ENCODE measurements around the gene SSTR3.
"Not testable (repeated sequence)": the region's sequence is repeated elsewhere in the genome, so short reads cannot be mapped to it uniquely, and the experiment has no call there.

The SSTR3 gene

DNA sequence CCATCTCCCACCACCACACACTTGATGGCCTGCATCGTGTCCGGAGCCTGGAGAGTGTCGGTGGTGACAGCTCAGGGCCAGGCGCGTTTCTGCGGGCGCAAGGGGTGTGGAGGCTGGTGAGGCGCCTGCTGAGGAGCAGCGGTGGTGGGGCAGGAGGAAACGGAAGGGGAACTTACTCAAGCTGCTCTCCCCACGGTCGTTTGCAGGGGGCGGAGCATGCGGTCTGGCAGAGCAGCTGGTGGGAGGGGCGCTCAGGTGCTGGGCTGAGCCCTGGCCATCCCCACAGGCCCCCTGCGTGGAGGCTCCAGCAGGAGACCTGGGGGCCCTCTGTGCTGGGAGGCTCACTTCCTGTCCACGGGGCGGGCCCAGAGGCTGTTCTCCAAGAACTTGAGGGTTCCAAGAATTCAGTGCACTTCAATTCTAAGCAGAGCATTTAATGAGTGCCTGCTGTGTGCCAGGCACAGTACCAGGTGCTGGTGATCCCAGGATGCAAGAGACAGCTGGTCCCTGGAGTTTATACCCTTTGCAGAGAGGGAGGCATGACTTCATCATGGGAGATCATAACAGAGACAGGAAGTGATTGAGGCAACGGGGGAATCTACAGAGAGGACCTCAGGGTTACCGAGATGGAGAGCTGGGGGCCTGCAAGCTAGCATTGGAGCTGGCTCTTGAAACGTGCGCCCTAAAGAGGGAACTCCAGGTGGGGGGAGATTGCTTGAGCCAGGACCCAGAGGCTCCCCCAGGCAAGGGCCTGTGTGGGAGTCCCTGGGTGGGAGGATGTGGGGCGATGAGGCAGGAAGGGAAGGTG is 32.0 kb upstream of the SSTR3 start, which contains the start of gene RAC2:
TSS of gene RAC2 (minus strand) at position 156 of the 808 bp plus-strand sequence. CDS start at position 35, 121 bp downstream.
- peak within 1 kb of the TSS; percentile 80 for H3K4me3 ChIP-seq (ENCODE audit: low read length)
- peak; percentile 92 for DNase-seq (ENCODE audit: low read depth, low spot score)

DNA sequence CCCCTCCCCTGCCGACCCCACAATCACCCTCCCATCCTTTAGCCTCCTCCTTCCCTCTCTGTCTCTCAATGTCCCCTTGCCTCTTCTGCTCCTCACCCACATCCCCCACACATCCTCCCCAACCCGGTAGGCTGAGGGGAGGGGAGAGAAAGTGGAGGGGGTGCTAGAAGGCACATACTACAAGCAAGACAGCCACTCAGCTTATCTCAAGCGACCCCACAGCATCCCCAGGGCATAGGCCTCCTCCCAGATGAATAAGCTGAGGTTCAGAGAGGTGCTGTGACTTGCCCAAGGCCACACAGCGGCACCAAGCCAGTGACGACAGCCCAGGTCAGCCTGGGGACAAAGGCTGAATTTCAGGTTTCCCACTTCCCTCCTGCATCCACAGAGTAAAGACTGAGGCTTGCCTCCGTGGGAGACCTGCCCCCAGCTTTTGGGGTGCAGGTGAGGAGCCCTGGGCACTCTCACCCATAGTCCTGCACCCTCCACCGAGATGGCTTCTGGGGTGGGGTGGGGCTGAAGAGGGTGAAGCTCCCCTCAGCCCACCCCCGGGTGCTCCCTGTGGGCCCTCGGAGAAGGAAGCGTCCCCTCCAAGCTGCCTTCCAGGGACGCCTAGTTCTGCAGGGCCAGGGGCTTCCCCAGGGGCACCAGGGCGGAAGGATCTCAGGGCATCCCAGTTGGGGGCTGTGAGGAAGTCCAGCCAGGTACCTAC is 31.3 kb upstream of the SSTR3 start:
- no peak for DNase-seq (ENCODE audit: low read depth, low spot score)
- peak overlapping the region; percentile 80 for H3K4me3 ChIP-seq (ENCODE audit: low read length)

DNA sequence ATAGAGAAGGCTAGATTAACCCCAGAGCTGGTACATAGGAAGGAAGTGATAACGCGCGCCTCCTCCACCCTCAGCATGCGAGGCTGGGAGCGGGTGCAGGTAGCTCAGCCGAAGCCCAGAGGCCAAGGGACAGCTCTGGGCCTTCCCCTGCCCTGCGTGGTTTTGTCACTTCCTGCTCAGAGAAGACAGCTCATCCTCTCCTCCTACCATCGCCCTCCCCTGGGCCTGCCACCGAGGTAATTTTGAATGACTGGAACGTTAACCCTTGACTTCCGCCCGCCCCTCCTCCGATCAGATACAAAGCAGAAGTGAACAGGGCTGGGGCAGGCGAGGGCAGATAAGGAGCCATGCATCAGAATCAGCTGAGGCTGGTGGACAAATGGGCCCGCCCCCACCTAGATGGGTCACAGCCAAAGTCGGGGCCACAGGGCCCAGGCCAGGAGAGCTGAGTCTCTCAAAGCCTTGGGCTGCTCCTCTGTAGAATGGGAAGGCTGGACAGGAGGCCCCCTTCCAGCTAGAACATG is 30.2 kb upstream of the SSTR3 start:
- DNase-seq (ENCODE audit: low read depth, low spot score), result peak; percentile 81
- peak overlapping the region; percentile 80 for H3K4me3 ChIP-seq (ENCODE audit: low read length)

DNA sequence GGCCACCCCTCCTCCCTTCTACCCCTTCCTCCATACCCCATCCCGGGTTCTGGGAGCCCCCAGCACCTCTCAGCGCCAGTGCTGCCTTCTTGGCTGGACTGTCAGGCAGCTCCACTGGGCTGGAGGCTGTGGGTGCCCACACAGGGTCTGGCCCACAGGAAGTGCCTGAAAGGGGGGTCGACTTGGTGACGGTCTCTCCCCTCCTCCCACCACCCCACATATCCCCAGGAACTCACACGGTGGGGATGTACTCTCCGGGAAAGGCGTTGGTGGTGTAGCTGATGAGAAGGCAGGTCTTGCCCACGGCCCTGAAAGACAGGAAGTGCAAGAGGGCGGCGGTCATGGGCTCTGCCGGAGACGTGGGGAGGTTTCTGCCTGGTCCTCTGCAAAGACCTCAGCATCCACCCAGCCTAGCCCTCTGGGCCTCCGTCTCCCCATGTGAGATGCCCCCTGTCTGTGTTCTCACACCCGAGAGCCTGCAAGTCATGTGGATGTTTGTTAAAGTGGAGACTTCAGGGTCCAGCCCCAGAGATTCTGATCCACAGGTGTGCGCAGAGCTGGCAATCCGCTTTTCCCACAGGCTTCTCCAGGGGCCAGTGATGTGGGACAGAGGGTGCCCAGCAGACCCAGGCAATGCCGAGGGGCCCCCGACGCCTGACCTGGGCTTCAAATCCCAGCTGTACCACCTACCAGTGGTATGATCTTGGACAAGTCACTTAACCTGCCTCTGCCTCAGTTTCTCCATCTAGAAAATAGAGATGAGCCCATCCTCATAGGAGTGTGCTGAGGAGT is 29.3 kb upstream of the SSTR3 start:
- no peak for DNase-seq (ENCODE audit: low read depth, low spot score)

DNA sequence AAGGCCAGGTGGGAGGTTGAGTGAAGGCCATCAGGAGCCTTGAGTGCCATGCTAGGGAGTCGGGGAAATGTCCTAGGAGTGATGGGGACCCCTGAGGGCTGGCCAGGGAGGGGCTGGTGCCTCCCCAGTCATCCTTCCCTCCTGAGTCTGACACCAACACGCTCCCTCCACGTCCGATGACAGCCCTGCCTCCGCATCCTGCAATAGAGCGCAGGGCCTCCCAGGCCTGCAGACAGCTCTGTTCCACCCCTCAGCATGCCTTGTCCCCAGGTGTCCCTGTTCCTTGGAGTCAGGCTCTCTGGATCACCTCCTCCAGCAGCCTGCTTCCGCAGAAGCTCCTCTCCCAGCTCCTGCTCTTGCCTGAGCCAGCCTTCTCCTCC is 28.7 kb upstream of the SSTR3 start:
- no peak overlapping the region; the same call in 1 of the 2 replicates for H3K4me3 ChIP-seq (ENCODE audit: low read length)
- DNase-seq (ENCODE audit: low read depth, low spot score), result no peak

More for the DNA sequence above, 29.3 kb upstream of the SSTR3 start:
- H3K4me3 ChIP-seq (ENCODE audit: low read length), result peak overlapping the region; percentile 80

DNA sequence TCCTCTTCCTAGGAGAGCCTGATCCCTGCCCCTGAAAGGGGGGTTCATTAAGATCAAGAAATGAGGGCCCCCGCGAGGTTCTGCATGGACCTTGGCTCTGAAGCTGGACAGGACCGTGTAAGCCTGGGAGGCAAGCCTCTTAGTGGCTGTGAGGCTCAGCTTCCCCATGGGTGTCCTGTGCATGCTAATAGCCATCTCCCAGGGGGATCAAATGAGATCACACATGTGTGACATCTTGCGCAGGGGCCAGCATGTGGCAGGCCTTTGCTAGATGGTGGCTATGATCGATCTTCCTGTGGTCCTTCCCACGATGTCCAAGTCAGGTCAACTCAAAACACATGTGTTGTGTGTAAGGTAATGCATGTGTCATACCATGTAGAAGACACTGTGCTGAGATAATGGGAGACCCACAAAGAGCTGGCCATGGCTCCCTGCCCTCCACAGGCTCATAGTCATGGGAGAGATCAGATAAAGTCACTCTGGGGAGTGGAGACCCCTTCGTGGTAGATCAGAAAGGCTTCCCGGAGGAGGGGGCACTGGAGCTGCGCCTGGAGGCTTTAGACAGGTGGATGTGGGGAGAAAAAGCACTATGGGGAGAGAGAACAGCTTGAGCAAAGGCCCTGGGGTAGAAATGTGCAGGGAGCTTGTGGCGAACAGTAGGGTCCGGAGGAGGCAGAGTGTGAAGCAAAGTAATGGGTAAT is 28.1 kb upstream of the SSTR3 start:
- no peak for DNase-seq (ENCODE audit: low read depth, low spot score)

DNA sequence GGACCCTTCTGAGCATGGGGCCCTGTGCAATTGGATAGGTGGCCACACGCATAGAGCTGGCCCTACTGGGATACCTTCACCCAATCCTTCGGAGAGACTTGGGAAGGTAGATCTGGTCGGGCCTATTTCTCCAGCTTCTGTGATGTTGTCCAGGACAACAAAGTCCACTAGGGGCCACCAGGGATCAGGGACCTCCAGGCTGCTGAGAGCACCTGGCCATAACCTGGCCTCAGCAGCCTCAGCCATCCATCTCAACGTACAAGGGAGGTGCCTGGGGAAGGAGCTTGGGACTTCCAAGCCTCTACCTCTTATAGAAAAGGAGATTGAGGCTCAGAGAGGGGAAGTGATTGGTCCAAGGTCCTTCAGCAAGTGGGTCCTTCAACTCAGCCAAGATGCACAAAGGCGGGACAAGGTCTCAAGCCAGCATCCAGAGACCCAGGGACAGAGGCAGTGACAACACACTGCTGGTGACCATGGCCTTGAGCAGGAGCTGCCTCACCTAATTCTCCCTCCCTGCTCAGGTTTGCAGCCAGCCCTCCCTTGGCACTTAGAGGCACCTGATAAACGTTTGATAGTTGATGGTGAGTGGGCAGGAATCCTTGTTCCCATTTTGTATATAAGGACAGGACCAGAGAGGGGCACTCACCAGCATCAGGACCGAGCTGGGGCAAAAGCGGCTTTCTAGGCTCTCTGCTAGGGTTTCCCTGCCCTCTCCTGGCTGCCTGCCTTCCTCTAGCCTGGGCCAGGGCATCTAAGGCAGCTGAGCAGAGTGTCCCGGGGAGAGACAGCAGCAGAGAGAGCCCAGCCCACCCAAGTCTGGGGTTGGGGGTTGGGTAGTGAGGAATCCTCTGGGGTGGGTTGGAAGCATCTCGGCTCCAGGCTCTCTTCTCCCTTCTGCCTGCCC is 27.3 kb upstream of the SSTR3 start:
- no peak overlapping the region for H3K4me3 ChIP-seq (ENCODE audit: low read length)
- no peak for DNase-seq (ENCODE audit: low read depth, low spot score)

More for the DNA sequence above, 28.1 kb upstream of the SSTR3 start:
- no peak overlapping the region for H3K4me3 ChIP-seq (ENCODE audit: low read length)

DNA sequence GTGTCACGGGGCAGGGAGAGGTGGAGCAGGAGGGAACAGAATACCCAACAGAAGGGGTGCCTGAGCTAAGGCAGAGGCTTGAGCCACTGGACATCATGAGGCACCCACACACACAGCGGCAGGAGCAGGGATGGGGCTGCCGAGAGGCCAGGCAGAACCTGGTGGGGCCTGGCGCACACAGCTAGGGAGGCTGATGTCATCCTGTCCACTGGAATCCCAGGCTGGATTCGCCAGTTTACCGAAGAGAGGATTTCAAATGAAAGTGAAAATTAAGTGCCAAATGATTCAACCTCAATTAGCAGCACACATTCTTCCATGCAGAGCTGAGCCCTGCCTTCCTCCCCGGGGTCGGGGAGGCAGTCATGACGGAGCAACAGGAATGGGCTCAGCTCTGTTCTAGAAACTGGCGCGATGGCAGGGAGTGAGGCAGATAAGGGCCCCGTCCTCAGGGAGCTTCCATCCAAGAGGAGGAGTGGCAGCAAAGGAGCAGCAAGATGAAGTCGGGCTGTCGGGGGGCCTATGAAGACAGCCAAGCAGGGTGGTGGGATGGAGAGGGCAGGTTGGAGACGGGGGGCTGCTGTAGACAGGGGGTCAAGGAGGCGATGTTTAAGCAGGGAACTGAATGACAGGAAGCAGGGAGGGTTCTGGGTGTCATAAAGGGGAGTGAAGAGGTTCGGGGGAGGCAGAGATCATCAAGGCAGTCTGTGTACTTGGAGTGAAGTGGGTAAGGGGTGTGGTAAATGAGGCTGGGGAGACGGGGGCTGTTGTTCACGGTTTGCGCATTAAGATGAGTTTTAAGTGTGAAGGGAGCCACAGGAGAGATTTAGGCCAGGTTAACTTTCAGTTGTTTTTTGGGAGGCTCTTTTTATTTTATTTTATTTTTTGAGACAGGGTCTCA is 25.3 kb upstream of the SSTR3 start:
- no peak for DNase-seq (ENCODE audit: low read depth, low spot score)
- no peak overlapping the region for H3K4me3 ChIP-seq (ENCODE audit: low read length)

DNA sequence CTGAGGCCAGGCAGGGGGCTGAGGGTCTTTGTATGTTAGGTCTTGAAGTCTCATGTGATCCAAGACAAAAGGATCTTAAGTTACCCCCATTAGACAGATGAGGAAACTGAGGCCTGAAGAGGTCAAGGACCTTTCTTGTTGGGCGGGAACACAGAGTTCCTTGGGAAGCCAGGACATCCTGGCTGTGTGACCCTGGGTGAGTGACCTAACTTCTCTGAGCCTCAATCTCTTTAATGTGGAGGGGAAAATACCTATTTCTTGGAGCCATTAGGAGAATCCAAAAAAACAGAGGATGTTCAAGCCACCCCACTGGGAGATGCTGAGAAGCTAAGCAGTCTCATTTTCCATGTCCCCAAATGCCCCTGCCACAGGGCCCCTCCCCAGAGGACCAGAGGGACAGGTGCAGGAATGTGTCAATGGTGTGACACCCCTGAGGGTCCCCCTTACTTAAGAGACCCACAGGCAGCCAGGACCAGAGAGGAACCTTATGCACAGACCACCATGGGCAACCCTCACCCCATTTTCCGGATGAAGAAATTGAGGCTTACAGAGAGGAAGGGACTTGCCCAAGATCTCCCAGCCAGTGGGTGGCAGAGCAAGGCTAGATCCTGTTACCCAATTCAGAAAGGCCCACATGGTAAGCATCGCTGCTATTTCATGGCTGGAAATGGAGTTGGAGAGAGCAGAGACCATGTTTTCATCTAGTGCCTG is 23.8 kb upstream of the SSTR3 start:
- H3K4me3 ChIP-seq (ENCODE audit: low read length), result no peak overlapping the region
- DNase-seq (ENCODE audit: low read depth, low spot score), result no peak

DNA sequence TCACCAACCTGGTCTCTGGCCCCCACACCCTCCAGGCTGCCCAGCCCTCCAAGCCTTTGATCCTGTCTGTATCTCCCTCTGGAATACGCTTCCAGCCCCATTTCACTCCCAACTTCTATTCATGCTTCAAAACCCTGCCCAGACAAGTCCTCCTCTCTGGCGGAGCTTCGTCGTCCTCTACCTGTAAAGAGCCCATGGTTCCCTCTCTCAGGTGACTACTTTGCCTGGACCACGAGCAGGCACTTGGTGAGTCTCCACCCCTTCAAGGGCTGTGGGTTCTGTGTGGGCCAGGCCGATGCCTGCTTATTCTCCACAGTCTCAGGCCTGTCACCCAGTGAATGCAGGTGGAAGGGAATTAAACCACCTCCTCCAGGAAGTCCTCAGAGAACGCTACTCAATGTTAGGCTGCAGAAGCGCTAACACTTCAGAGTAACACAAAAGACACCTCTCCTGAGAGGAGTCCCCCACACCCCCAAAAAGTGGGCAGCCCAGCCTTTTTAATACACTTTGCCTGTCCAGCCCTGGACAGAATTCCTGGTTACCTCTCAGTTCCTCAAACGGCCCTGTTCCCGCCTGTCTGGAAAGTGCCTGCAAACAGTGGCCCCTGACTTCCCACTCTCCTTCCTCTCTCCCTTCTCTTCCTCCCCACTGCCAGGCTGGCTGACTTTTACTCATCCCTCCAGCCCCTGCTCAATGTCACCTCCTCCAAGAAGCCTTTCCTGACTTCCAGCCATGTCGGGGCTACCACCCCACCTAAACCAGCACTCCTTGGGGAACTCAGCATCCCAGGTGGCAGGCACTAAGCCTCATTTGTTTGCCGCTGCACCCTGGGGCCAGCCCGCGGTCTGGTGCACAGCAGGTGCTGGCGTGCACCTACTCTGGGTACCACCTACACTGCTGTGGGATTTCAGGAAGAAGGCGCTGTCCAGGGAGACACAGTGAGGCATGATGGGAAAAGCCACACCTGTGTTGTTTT is 22.7 kb upstream of the SSTR3 start:
- DNase-seq (ENCODE audit: low read depth, low spot score), result no peak
- H3K4me3 ChIP-seq (ENCODE audit: low read length), result no peak overlapping the region

DNA sequence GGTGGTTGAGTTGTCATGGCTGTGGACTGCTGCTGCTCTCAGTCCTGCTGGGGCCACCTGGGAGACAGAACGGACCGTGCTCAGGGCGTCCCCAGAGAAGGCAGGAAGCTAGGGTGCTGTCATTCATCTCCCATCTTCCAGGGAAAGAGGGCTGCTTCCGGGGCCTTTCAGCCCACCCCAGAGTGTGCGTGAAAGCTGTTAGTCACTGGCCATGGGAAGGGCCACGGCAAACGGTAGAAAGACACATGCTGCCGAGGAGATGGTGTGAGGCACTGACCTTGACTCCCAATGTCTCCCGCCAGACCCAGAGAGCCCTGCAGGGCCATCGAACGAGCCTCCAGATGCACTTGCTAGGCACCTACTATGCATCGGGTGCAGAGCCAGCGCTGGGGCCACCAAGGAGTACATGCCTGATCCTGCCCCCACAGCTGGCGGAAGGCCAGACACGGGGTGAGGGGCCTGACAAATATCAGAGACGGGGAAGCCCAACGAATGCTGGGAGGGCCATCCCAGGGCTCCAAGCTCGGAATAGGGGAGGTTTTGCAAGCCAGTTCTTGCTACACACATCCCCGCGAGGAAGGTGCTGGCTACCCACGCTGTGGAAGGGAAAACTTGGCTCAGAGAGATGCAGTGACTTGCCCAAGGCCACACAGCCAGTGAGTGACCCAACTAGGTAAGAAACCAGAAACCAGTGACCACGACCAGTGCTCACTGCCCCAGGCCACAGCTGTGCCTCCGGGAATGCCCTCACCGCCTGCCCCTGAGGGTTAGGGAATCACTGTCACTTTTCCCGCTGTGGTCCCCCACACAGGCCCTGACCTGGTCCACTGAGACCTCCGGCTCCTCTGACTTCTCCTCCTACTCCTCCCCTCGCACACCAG is 21.7 kb upstream of the SSTR3 start:
- no peak for DNase-seq (ENCODE audit: low read depth, low spot score)
- H3K4me3 ChIP-seq (ENCODE audit: low read length), result no peak overlapping the region

DNA sequence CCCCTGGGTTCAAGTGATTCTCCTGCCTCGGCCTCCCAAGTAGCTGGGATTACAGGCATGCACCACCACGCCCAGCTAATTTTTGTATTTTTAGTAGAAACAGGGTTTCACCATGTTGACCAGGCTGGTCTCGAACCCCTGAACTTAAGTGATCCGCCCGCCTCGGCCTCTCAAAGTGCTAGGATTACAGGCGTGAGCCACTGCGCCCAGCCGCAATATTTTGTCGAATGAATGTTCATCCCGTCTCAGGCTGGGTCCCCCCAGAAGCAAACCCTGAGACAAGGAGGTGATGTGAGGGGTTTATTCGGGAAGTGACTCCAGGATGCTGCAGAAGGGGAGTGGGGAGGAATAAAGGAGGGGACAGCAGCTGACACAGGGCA is 21.1 kb upstream of the SSTR3 start:
- H3K4me3 ChIP-seq (ENCODE audit: low read length); DNase-seq (ENCODE audit: low read depth, low spot score): not testable (repeated sequence)

DNA sequence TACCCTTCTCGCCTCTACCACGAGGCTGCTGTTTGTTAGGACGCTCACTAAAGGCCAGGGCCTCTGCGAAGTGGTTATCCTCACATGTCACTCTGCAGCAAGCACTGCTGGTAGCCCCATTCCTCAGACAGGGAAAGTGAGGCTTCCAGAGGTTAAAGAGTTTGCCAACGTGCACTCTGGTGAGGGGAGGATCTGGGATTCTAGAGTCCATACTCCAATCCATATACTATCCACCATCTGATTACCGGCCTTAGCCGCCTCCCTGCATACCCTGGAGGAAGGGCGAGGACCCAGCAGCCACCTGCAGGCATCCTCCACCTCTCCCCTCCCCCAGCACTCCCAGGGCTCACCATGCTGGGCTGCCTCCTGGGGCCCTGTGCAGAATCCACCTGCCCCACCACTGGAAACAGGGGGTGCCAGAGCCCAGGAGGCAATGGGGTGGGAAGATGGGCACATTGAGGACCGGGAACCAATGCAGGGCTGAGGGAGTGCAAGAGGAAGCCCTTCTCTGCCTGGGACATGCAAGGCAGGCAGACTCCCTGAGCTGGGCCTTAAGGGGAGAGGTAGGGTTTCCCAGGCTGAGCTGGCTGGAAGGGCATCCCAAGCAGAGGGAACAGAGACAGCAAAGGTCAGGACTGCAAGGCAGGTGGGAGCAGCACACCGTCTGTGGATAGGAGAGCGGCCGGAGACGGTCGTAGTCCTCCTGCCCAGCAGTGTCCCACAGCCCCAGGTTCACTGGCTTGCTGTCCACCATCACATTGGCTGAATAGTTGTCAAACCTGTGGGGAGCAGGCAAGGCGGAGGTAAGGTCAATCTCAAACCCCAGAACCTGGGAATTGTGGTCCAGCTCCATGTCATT is 20.1 kb upstream of the SSTR3 start:
- DNase-seq (ENCODE audit: low read depth, low spot score), result no peak
- no peak overlapping the region for H3K4me3 ChIP-seq (ENCODE audit: low read length)
